Sigmoid colon (tissue), 4 donors: ENCODE results near the gene PRICKLE2.
A peak's percentile ranks its signal among the peaks of the same experiment; 100 is the strongest.

Experiments
- CTCF ChIP-seq, 4 experiments: fragments of 450-650 bp in 3 of 4; fragments of 200-600 bp in 1 of 4; IDR thresholded peaks; one replicate each; pipeline ENCODE4 v1.5.1; 2016 to 2019; ENCODE audit warnings: antibody characterized with exemption in 4 of 4, mild to moderate bottlenecking in 3 of 4, moderate library complexity in 2 of 4
- EP300 ChIP-seq, 4 donors: sonication (generic); formaldehyde crosslinking; IDR thresholded peaks; one replicate each; pipeline ENCODE4 v1.6.1; 2017; ENCODE audit warnings: antibody characterized with exemption in 4 of 4
- POLR2AphosphoS5 ChIP-seq, 4 donors: sonication (generic); formaldehyde crosslinking; IDR thresholded peaks; one replicate each; pipeline ENCODE4 v1.6.1; 2017; ENCODE audit warnings: antibody characterized with exemption in 4 of 4

DNA sequence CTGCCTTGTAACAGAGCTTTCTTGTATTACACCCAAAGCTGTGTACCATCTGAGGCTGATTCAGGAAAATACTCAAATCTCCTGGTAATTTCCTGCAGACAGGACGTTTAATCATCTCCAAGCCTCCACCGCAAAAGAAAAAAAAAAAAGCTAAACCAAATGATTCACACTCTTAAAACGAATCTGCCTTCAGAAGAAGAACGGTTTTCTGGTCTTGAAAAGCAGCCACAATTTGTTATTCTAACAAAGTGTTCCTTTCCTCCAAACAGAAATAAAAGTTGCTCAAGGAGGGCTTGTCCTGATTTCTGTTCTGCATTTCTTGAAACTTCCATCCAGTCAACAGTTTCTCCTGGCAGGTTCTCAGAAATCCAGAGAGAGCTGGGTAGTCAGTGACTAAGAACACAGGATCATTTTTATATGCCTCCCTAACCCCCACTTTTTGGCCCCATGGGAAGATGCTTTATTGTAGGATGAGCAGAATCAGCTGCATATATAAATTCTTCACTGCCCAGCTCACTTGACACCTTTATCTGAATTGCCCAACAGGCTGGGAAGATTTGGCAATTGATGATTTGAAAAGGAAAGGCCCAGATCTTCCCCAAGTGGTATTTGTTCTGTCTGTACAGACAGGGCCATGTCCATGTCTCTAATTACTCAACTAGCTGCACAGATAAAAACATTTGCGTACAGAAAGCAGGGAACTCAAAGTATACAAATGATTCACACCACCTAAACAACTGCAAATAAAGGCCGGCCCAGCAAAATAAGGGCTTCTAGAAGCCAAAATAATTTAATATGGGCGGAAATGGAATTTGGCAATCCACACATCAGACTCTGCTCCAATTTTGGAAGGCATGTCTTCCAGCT lies 41.0 kb upstream of the PRICKLE2 start:
- peak; percentile 44 to 75 (median 58) for TF ChIP-seq POLR2AphosphoS5 (IDR thresholded peaks at IDR 0.05)
- no peak for TF ChIP-seq CTCF (IDR thresholded peaks at IDR 0.05)
- TF ChIP-seq EP300 (IDR thresholded peaks at IDR 0.05) = peak in 1 of 4 donors; percentile 38
